ENCODE measurements around the gene SH2B3. TPM values are rescaled to one million over a fixed set of nuclear protein-coding genes. Genes with fewer than 3 reads are reported as not detected.
A peak's percentile ranks its signal among the peaks of the same experiment; 100 is the strongest.

SH2B3 gene
- total and polyA plus RNA-seq, 9 of the 15 experiments (the other 6 are each of a cell fraction or from before 2014, with no cell fraction given) = 10.8 to 75.3 (median 37.4) TPM

DNA sequence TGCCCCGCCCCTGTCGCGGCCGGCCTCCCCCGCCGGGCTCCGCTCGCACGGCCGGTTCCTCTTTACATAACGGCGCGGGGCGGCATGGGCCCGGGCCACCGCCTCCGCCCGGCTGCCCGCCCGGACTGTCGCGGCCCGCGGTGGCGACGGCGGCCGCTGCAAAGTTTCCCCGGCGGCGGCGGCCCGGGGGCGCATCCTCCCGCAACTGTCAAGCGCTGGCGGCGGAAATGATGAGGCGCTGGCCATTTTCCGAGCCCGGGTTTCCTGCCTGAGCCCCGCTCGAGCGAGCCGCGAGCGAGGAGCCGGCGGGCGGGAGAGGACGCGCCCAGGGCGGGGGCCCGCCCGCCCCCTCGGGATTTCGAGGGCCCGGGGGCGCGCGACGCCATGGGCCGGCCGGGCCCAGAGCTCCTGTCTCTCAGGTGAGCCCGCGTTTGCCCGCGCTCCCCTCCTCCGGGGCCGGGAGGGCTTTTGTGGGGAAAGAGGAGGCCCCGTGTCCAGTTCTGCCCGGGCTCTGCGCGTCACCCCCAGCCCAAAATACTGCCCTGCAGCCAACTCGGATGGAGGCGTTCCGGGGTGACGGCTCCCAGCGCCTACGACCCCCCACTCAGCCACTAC is at the start of gene SH2B3 (continued):
- TF ChIP-seq JUND (IDR thresholded peaks at IDR 0.05; ENCODE audit: borderline replicate concordance, low read depth, low read length) (0 out of 2 replicates have a peak, but pooled peaks have one; percentile 3), JUND (tag; IDR thresholded peaks at IDR 0.05; ENCODE audit: borderline replicate concordance, low read depth, low read length) (no peak), NONO (IDR thresholded peaks at IDR 0.05; ENCODE audit: low read depth in 2 of 2, low read length in 1 of 2) (peak in 1 of 2 experiments; percentile 82; a peak in 2 of 4 replicates), ZBTB1 (CRISPR knock-in tag; IDR thresholded peaks at IDR 0.05; ENCODE audit: borderline replicate concordance, low read depth) (0 out of 2 replicates have a peak, but pooled peaks have one; percentile 43), STAG1 (CRISPR knock-in tag; IDR thresholded peaks at IDR 0.05; ENCODE audit: borderline replicate concordance) (peak; percentile 50), NELFE (IDR thresholded peaks at IDR 0.05; ENCODE audit: insufficient read depth, insufficient read length) (no peak), CBX1 (IDR thresholded peaks at IDR 0.05; ENCODE audit: low read depth) (peak; percentile 71; the same call in 1 of the 2 replicates), RBM25 (IDR thresholded peaks at IDR 0.05; ENCODE audit: low read depth, low read length, severe bottlenecking) (peak; percentile 86), CBX3 (IDR thresholded peaks at IDR 0.05; ENCODE audit: borderline replicate concordance in 1 of 2, low read length in 2 of 2) (no peak), SUPT5H (IDR thresholded peaks at IDR 0.05) (no peak), SPI1 (IDR thresholded peaks at IDR 0.05; ENCODE audit: borderline replicate concordance, low read depth, low read length) (peak; percentile 77), SAP30 (IDR thresholded peaks at IDR 0.05; ENCODE audit: borderline replicate concordance, insufficient read depth, low read depth, low read length, poor library complexity, severe bottlenecking) (peak; percentile 39), TAF1 (IDR thresholded peaks at IDR 0.05; ENCODE audit: control insufficient read depth, extremely low read depth, insufficient read depth, low read length, severe bottlenecking) (peak; percentile 74), KLF13 (tag; IDR thresholded peaks at IDR 0.05; ENCODE audit: borderline replicate concordance, low read depth) (0 out of 2 replicates have a peak, but pooled peaks have one; percentile 12), ZFP36 (IDR thresholded peaks at IDR 0.05; ENCODE audit: low read depth, low read length, partially characterized antibody) (peak; percentile 98), NRF1 (conservative IDR thresholded peaks at IDR 0.05 in 1 of 2, IDR thresholded peaks at IDR 0.05 in 1 of 2) (peak in 1 of 2 experiments; percentile 43; a peak in 2 of 4 replicates)
- TF ChIP-seq, protein P1, sequence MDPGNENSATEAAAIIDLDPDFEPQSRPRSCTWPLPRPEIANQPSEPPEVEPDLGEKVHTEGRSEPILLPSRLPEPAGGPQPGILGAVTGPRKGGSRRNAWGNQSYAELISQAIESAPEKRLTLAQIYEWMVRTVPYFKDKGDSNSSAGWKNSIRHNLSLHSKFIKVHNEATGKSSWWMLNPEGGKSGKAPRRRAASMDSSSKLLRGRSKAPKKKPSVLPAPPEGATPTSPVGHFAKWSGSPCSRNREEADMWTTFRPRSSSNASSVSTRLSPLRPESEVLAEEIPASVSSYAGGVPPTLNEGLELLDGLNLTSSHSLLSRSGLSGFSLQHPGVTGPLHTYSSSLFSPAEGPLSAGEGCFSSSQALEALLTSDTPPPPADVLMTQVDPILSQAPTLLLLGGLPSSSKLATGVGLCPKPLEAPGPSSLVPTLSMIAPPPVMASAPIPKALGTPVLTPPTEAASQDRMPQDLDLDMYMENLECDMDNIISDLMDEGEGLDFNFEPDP (CRISPR knock-in tag; IDR thresholded peaks at IDR 0.05) = no peak
- TF ChIP-seq, protein P2, sequence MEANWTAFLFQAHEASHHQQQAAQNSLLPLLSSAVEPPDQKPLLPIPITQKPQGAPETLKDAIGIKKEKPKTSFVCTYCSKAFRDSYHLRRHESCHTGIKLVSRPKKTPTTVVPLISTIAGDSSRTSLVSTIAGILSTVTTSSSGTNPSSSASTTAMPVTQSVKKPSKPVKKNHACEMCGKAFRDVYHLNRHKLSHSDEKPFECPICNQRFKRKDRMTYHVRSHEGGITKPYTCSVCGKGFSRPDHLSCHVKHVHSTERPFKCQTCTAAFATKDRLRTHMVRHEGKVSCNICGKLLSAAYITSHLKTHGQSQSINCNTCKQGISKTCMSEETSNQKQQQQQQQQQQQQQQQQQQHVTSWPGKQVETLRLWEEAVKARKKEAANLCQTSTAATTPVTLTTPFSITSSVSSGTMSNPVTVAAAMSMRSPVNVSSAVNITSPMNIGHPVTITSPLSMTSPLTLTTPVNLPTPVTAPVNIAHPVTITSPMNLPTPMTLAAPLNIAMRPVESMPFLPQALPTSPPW (CRISPR knock-in tag; IDR thresholded peaks at IDR 0.05) = peak; percentile 44
- TF ChIP-seq, protein P3, sequence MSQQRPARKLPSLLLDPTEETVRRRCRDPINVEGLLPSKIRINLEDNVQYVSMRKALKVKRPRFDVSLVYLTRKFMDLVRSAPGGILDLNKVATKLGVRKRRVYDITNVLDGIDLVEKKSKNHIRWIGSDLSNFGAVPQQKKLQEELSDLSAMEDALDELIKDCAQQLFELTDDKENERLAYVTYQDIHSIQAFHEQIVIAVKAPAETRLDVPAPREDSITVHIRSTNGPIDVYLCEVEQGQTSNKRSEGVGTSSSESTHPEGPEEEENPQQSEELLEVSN (IDR thresholded peaks at IDR 0.05; ENCODE audit: borderline replicate concordance in 1 of 2, extremely low read depth in 1 of 2, insufficient read depth in 1 of 2, insufficient read length in 1 of 2, low read depth in 1 of 2, low read length in 1 of 2, poor library complexity in 1 of 2, severe bottlenecking in 1 of 2) = peak; percentile 2 to 53
